GM21447 (cell line): Measurements from ENCODE around the gene BICDL2.

Experiments
- ATAC-seq: cut with Tn5 transposase; IDR thresholded peaks from one replicate; pipeline ENCODE4 v1.9.1; 2021; ENCODE audit not compliant: unreplicated experiment

Gene BICDL2

DNA sequence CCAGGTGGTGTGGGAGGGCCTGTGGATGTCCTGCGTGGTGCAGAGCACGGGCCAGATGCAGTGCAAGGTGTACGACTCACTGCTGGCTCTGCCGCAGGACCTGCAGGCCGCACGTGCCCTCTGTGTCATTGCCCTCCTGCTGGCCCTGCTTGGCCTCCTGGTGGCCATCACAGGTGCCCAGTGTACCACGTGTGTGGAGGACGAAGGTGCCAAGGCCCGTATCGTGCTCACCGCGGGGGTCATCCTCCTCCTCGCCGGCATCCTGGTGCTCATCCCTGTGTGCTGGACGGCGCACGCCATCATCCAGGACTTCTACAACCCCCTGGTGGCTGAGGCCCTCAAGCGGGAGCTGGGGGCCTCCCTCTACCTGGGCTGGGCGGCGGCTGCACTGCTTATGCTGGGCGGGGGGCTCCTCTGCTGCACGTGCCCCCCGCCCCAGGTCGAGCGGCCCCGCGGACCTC, 23.2 kb downstream of the BICDL2 start:
- ATAC-seq = no peak

DNA sequence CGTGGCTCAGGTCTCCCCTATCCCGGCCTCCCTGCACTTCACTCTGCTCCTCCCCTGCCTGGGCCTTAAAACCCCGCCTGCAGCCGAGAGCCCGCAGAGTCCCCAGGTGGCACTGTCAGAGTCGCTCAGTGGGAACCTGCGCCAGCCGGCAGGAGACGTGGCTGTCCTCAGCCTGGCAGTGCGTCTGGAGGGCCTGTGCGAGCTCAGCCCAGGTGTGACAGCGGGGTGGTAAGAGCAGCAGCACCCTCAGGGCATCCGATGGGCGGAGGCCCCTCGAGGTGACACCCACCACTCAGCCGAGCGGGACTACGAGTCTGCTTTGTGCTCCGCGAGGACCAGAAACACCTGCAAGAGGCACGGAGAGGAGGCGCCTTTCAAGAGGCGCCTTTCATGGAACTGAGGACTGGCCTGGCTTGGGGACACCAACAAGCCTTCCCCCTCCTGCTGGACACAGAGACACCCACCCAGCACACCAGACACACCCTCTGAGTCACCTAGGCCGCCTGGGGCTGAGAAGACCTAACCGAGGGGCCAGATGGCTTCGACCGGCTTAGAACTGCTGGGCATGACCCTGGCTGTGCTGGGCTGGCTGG, 23.8 kb downstream of the BICDL2 start, which contains the start of gene CLDN9:
Gene CLDN9, plus strand, starts transcription at position 96 of the 593 bp plus-strand sequence. Its CDS starts 440 bp downstream, at position 536.
- ATAC-seq = no peak

DNA sequence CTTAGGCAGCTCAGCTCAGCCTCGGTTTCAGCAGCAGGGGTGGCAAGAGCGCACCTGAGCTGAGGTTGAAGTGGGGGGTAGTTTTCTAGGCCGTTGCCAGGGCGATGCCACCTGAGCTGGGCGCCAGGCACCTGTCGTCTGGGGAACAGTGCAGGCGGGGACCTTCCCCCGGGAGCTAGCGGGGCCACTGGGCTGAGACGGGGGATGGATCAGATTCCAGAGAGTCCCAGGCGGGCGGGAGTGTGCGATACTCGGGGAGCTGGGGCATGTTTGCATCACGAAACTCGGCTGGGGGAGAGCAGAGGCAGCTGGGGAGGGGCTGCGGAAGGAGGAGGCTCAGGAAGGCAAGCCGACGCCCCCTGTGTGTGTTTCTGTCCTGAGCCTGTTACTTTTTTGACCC, 24.5 kb downstream of the BICDL2 start:
- ATAC-seq = no peak

DNA sequence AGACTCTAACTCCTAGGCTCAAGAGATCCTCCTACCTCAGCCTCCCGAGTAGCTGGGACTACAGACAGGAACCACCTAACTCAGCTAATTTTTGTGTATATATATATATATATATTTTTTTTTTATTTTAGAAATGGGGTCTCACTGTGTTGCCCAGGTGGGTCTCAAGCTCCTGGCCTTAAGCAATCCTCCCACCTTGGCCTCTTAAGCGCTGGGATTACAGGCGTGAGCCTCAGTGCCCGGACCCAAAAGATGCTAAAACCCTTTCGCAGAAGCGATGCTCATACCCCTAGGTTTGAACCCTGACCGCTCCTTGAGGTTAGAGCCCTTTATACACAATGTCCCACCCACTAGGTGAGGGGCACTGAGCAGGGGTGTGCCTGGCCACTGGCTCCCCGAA, 26.2 kb downstream of the BICDL2 start:
- no peak for ATAC-seq

DNA sequence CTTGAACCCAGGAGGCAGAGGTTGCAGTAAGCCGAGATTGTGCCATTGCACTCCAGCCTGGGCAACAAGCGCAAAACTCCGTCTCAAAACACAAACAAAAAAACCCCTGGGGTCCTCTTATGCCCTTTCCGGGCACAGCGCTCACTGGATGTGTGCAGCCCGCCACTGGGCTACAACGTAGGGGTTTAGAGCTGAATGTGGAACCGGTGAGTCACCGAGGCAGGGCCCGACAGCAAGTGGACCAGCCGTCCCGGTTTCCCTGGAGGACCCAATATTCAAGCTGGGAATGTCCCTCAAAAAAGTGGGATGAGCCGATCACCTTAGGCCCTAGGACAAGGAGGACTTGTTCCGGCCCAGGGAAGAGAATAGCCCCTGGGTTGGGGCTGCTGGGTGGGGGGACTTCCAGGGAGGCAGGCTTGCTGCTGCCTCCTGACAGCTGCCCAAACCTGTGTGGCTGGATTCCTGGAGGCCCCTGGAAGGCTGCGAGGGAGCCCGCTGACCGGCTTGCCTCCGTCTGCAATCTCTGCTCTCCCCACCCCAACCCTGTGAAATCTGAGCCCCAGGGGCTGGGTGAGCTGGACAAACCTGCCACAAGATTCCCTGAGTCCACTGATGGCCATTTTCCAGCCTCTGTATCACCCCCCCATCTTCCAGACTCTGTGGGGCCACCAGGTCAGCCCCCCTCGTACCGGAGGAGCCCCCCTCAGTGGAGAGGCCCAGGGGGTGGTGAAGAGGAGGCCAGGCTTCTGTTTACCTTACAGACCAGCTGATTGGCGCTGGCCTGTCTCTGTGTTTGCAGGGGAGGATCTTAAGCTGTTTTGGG, 27.0 kb downstream of the BICDL2 start:
- ATAC-seq = no peak

DNA sequence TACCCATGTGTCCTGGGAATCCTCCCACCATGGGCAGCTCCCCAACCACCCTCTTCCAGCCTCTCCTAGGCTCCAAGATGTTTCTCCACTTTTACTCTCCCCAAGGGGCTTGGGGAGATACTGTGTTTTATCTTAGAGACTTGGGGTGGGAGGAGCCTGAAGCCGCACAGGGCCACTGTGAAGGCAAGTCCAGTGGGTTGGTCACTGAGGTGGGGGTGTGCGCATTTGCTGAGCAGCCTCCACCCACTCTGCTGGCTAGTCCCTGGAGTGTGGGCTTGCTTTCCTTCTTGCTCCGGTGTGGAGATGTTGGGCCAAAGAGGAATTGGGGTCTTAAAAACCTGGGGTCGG, 28.1 kb downstream of the BICDL2 start:
- ATAC-seq = no peak

DNA sequence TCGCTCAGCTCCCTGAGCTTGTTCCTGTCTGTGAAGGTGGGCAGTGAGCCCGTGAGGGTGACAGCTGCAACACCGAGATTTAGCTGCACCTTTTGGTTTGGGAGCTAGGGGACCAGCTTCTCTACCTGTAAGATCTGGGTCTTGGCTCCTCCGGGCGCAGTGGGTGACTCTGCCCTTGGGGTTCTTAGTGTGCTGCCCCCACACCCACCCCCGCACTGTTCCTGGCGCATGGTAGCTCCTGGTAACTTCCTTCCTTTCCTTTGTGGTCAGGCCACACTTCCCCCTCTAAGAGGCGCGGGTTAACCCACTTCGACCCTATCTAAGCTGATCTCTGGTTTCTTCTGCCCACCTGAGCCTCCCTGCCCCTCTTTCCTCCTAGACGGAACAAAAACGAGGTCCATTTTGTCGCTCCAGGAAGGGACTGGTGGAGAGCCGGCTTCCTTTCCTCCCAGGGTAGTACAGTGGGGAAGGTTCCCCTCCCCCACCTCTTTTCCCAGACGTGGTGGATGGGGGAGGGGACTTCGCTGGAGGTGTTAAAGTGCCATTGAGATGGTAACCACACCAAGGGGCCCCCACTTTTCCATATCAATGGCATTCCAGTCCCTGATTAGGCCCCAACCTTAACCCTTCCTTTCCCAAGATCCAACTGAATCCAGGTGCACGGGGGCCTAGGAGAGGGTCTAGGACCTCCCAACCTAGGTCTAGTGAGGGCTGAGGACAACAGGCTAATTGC, 28.6 kb downstream of the BICDL2 start:
- ATAC-seq = no peak

DNA sequence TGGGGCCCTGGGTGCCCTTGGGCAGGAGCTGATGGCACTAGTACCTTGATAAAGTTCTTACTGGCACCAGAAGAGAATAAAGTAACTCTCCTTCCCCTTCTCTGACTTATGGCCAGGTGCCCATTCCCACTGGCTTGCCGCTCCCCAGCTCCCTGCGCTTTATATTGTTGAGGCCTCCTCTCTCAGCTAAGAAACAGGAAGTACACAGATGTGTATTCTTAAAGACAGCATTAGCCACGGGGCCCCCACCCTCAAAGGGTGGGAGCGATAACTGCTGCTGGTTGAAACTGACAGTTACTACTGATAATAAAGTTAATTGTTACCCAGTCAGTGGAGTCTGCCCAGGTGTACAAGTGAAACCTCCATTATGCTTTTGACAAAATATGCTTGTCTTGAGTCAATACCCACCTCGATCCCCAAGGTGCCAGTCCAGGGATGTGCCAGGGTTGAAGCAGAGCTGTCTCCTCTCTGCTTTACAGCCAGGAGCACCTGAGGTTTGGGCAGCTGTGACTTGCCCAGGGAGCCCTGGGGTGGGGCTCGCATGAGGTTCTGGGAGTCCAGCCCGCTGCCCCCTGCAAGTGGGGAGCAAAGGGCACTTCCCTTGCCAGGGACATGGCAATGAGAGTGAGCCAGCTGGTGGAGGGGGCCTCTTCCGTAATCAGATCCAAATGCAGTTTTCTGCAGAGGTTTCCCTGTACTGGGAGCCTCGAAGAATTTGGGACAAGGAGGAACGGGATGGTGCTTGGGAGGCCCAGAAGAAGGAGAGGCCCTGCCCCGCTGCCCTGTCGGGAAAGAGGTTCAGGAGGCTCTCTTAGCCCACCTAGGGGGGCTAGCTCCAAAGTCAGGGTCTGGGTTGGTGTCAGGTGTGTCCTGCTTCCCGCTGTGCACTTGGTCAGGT, 29.4 kb downstream of the BICDL2 start:
- no peak for ATAC-seq

DNA sequence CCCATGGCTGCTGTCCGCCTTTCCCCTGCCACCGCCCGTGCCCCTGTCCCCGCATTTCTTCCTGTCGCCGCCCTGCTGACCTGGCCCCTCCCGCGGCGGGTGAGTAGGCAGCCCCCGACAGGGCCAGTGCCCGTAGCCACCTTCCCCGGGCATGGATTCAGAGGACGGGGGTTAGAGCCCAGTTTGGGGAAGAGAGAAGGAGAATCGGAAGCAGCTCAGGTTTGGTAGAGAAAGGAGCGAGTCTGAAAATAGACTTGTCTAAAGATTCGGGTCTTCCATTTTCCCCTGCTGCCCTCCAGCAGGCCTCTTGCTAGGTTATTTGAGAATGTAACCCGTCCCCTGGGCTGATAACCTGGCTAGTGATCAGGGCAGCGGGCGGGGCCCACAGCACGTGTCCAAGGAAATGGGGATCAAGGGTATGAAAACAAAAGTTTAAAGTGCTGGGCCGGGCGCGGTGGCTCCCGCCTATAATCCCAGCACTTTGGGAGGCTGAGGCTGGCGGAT, 31.9 kb downstream of the BICDL2 start:
- ATAC-seq = no peak

DNA sequence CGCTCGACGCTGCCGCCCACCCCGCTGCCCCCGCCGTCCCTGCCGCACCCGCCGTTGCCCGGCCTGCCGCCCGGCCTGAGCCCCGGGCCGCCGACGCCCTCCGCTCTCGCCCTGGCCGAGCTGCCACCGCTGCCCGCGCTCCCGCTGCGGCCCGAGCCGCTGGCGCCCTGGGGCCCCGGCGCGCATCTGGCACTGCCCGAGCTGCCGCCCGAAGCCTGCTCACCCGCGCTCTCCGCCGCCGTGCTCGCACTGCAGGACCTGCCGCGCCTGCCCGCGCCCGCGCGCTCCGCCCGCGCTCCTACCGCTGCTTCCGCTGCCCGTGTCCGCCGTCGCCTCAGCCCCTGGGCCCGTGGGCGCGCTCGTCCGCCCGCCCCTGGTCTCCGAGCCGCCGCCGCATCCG, 32.4 kb downstream of the BICDL2 start:
- ATAC-seq = peak; percentile 1

DNA sequence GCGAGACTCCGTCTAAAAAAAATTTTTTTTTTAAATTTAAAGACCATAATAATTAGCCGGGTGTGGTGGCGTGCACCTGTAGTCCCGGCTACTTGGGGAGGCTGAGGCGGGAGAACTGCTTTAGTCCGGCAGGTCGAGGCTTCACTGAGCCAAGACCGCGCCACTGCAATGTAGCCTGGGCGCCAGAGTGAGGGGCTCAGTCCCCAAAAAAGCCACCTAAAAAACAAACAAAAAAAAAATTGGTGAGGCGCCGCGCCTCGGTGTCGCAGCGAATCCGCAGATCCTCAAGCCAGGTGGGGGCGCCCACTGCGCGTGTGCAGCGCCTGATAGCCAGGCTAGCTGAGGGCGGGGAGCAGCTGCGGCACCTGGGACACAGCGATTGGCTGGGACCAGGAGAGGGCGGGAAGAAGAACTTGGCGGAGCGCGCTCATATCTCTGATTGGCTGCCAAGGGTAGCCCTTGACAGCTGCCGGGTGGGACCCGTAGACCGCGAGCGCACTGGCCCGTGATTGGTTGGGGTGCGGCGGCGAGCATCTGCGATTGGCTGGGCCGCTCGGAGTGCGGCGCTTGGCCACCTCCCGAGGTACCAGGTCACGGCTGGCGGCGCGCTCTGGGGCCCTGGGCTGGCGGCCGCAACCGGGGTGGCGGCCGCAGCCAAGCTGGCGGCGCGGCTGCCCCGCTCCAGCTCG, 33.0 kb downstream of the BICDL2 start:
- ATAC-seq = peak; percentile 95

DNA sequence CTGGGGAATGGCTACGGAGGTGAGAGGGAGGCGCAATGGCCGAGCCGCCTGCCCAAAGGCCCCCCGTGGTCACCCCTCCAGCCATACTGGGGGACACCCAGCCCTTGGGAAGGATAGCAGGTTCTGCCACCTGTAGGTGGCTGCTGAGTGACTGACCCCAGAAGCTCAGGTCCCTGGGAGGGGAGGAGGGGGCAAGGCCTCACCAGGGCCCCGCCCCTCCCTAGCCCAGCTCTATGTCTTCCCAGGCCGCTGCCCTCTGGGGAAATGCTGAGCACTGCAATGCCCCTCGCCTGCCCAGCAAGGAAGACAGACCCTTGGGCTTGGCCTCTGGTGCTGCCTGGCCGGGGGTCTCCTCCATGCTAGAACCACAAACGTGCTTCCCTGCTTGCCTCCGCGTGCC, 35.4 kb downstream of the BICDL2 start:
- no peak for ATAC-seq

DNA sequence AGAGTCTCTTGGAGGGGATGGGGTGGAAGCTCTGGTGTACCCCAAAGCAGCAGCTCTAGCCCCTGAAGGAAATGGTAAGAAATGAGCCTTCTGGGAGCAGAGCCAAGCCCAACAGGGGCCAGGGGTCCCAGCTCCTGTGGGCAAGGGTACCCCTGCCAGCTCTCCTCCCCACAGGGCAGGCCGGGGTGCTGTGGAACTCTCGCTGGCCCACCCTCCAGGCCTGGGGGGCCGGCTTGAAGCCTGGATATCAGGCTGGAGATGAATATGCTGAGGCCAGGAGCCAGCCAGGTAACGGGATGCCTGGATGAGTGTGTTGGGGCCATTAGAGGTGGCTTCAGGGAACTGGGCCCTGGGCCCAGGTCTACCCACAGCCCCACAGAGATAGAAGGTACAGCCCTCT, 36.2 kb downstream of the BICDL2 start:
- ATAC-seq = no peak

DNA sequence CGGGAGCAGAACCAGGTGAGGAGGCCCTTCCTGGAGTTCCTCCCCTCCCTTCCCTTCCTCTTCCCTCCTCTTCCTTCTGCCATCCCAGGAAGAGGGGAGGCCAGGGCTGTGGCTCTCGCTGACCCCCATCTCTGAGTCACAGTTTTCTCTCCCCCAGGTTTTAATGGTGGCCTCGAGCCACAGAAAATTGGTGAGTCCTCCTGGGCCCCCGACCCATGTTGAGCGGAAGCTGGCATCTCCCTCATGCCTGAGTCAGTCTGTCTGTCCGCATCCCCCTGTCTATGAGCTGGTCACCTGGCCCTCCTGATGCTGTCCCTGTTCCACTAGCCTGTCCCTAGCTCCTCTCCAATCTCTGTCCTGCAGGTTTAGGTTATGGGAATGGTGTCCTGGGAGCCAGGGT, 36.8 kb downstream of the BICDL2 start:
- no peak for ATAC-seq

DNA sequence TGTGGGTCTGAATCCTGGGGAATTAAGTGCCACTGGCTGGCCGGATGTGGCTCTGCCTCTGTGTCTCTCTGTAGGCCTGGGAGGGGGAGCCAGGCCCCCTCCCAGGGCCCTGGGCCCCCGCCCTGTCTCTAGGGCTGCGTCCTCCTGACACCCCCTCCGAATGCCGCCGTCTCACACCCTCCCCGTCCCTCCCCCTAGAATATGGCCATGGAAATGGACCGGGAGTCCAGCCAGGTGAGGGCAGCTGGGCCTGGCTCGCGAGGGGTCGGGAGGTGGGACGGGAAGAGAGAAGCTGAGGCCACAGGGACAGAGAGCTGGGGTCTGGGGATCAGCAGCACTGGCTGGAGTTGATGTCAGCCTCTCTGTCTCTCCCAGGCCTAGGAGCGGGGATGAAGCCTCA, 40.4 kb downstream of the BICDL2 start:
- ATAC-seq = no peak

DNA sequence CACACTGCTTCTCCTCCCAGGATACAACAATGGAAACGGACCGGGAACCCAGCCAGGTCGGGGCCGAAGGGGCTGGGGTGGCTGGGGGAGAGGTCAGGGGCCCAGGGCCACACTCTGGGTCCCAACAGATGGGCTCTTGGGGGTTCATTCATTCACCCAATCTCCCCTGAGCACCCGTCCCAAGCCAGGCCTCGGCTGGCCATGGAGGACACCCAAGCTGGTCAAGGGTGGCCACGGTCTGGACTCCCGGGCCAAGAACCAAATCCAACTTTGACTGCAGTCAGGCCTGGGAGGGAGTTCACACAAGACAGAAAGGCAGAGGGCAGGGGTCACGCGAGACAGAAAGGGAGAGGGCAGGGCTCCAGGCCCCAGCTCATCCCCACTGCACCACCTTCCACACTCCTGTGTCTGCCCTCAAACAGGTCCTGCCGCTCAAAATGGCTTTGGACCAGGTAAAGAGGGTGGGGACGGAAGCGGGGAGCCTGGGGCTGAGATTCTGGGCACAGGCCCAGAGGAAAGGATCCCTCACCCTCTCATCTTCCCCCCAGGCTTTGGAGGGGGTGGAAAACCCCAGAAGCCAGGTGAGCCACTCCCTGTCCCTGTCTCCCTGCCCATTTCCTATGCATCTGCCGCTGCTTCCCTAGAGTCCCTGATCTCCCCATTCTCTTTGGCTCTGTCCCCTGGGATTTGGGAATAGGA, 44.2 kb downstream of the BICDL2 start:
- no peak for ATAC-seq

DNA sequence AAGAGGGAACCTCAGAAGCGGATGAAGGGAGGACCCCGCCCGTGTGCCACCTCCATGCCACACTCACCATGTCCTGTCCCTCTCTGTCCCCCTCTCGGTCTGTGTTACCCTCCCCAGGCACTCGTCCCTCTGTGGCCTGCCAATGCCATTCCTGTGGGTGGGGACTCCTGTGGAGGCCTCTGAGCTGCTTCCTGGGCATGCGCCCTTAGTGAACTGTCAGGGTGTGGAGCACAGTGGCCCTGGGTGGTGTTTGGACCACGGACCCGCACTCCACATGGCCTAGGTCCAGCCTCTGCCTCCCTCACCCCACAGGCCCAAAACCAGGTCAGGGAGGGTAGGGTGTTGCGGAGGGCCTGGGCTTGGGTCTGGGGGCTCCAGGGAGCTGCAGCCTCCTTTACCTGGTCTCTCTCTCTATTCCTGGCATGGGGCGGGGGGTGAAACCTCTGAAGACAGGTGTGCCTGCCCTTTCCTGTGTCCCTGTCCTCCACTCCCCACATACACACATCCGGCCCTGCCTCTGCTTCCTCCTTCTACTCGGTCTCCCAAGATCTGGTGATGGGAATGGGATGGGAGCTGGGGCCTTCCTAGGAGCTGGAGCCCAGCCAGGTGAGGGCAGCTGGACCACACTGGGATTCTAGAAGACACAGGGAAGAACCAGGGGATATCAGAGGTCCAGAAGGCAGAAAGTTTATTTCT, 45.0 kb downstream of the BICDL2 start:
- ATAC-seq = no peak

DNA sequence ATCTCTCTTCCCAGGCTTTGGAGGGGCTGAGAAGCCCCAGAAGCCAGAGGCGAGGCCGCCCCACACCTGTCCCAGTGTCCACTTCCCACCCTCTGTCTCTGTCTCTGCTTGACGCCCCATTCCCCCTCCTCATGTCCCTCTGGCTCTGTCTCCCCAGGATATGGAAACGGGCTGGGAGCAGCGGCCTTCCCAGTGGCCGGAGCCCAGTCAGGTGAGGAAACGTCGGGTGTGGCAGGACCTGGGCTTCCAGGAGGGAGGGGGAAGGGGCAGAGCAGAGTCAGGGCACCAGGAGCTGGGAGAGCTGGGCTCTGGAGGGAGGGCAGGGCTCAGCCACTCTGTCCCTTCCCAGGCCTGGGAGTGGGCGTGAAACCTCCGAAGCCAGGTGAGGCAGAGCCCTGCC, 45.9 kb downstream of the BICDL2 start:
- ATAC-seq = no peak

DNA sequence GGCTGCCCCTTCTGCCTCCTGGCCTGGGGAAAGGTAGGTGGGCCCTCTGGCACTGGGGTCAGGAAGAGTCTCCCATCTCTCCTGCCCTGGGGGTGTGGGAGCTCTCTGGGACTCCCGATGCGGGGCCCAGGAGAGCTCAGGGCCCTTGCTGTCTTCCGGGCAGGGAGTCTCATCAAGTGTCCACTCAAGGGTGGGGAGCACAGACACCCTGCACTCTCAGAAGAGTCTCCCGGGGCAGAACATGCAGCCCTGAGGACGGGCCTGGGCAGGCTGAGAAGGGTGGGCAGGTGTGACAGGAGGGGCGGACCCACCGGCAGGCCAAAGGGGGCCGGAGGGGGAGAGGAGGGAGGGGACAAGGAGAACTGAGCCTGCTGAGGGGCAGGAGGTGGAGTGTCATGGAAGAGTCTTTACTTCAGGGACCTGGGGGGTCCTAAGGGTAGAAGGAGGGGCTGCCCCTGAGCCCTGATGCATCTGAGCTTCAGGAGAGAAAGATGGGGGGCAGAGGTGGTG, 48.1 kb downstream of the BICDL2 start:
- ATAC-seq = no peak
